HG03025 (cell line): Measurements from ENCODE around the gene AOC2.
A peak's percentile ranks its signal among the peaks of the same experiment; 100 is the strongest.
"Not testable (repeated sequence)": the region's sequence is repeated elsewhere in the genome, so short reads cannot be mapped to it uniquely, and the experiment has no call there.

ENCODE experiments used
- ATAC-seq: cut with Tn5 transposase; IDR thresholded peaks from one replicate; pipeline ENCODE4 v1.9.1; 2021; ENCODE audit warnings: mild to moderate bottlenecking, moderate library complexity; ENCODE audit not compliant: unreplicated experiment, low FRiP score

The AOC2 gene

GRCh38 chr17:42832213-42832933 is 12.0 kb upstream of the AOC2 start:
- no peak for ATAC-seq

GRCh38 chr17:42832934-42833766 is 11.2 kb upstream of the AOC2 start, which contains the start of gene PSME3:
PSME3 (plus strand) TSS chr17:42833397; CDS start chr17:42833632, 235 bp downstream.
- ATAC-seq = peak; percentile 83

- ATAC-seq = peak; percentile 5
These were observed 10.5 kb upstream of the AOC2 start for GRCh38 chr17:42833767-42834422.

GRCh38 chr17:42835732-42836131 is 8.6 kb upstream of the AOC2 start:
- ATAC-seq = no peak

GRCh38 chr17:42841975-42842685 is 2.2 kb upstream of the AOC2 start:
- ATAC-seq = no peak

GRCh38 chr17:42843358-42843934 is 934 bp upstream of the AOC2 start:
- no peak for ATAC-seq

GRCh38 chr17:42844761-42845555 is 578 bp downstream of the AOC2 start:
- no peak for ATAC-seq

GRCh38 chr17:42845556-42845917 is 1.2 kb downstream of the AOC2 start:
- ATAC-seq = no peak

- no peak for ATAC-seq
These were observed 1.7 kb downstream of the AOC2 start for GRCh38 chr17:42845918-42846593.

- no peak for ATAC-seq
These were observed 2.4 kb downstream of the AOC2 start for GRCh38 chr17:42846594-42847280.

- ATAC-seq = no peak
These were observed 3.7 kb downstream of the AOC2 start for GRCh38 chr17:42848093-42848492.

GRCh38 chr17:42849031-42849430 is 4.7 kb downstream of the AOC2 start:
- ATAC-seq = no peak

GRCh38 chr17:42849451-42850181 is 5.2 kb downstream of the AOC2 start:
- ATAC-seq = no peak

GRCh38 chr17:42850954-42851353 is 6.6 kb downstream of the AOC2 start, which contains the start of gene AOC3:
AOC3 (plus strand) TSS chr17:42851199; CDS start chr17:42851344, 145 bp downstream.
- ATAC-seq = no peak

- not testable (repeated sequence) for ATAC-seq
These were observed 7.2 kb downstream of the AOC2 start for GRCh38 chr17:42851371-42852240.

GRCh38 chr17:42852351-42852750 is 8.0 kb downstream of the AOC2 start:
- no peak for ATAC-seq

- no peak for ATAC-seq
These were observed 8.6 kb downstream of the AOC2 start for GRCh38 chr17:42853004-42853403.
